Measurements from ENCODE around the gene EGLN3. TPM values are rescaled to one million over a fixed set of nuclear protein-coding genes. Genes with fewer than 3 reads are reported as not detected.
"Not testable (repeated sequence)": the region's sequence is repeated elsewhere in the genome, so short reads cannot be mapped to it uniquely, and the experiment has no call there.

The EGLN3 gene
- total and polyA plus RNA-seq, 2 donors from 2014 or later, result 19.6 to 22.5 TPM

DNA sequence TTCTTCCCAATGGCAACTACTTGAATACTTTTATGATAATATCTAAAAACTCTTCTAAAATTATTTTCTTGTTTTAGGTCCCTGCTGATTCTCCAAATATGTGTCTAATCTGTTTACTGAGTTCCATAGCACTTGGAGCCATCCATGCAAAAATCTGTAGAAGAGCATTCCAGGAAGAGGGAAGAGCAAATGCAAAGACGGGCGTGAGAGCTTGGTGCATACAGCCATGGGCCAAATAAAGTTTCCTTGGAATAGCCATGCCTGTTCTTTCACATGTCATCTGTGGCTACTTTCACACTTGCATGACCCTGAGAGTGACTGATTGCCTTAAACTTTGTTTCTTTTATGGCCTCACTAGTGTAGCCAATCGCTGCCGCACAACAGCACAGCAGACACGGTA is 13.0 kb upstream of the EGLN3 start:
- no peak for DNase-seq
- Histone ChIP-seq H3K36me3 (ENCODE audit: control insufficient read depth in 2 of 3, insufficient read depth in 3 of 3, low read length in 3 of 3) (no peaks in the 10 kb centered on the region), H3K4me3 (ENCODE audit: low read length in 3 of 3) (no peak overlapping the region), H3K9me3 (ENCODE audit: control insufficient read depth in 2 of 3, insufficient read depth in 1 of 3, low read length in 3 of 3) (no peaks in the 10 kb centered on the region), H3K27me3 (ENCODE audit: control insufficient read depth, insufficient read depth, low read length) (no peaks in the 10 kb centered on the region), H3K27ac (ENCODE audit: low read depth in 2 of 2, low read length in 2 of 2) (no peak overlapping the region), H3K4me1 (ENCODE audit: control insufficient read depth in 2 of 3, insufficient read depth in 2 of 3, low read depth in 1 of 3, low read length in 3 of 3) (no peaks in the 10 kb centered on the region), H3K9ac (ENCODE audit: low read length in 3 of 3) (no peak overlapping the region)
- FAIRE-seq, result no peak
- TF ChIP-seq, protein P1, sequence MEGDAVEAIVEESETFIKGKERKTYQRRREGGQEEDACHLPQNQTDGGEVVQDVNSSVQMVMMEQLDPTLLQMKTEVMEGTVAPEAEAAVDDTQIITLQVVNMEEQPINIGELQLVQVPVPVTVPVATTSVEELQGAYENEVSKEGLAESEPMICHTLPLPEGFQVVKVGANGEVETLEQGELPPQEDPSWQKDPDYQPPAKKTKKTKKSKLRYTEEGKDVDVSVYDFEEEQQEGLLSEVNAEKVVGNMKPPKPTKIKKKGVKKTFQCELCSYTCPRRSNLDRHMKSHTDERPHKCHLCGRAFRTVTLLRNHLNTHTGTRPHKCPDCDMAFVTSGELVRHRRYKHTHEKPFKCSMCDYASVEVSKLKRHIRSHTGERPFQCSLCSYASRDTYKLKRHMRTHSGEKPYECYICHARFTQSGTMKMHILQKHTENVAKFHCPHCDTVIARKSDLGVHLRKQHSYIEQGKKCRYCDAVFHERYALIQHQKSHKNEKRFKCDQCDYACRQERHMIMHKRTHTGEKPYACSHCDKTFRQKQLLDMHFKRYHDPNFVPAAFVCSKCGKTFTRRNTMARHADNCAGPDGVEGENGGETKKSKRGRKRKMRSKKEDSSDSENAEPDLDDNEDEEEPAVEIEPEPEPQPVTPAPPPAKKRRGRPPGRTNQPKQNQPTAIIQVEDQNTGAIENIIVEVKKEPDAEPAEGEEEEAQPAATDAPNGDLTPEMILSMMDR (IDR thresholded peaks at IDR 0.05; ENCODE audit: borderline replicate concordance, extremely low read depth, insufficient read depth), result no peak
- intact Hi-C loops (cut with DNase I), result no loop called here

GRCh38 chr14:33962466-33962865 is 11.6 kb upstream of the EGLN3 start:
- H3K4me3 ChIP-seq (ENCODE audit: low read length in 3 of 3); H3K36me3 ChIP-seq (ENCODE audit: control insufficient read depth in 2 of 3, insufficient read depth in 3 of 3, low read length in 3 of 3); H3K27ac ChIP-seq (ENCODE audit: low read depth in 2 of 2, low read length in 2 of 2); H3K27me3 ChIP-seq (ENCODE audit: control insufficient read depth, insufficient read depth, low read length); H3K9ac ChIP-seq (ENCODE audit: low read length in 3 of 3); FAIRE-seq; H3K9me3 ChIP-seq (ENCODE audit: control insufficient read depth in 2 of 3, insufficient read depth in 1 of 3, low read length in 3 of 3); intact Hi-C loops (cut with DNase I); H3K4me1 ChIP-seq (ENCODE audit: control insufficient read depth in 2 of 3, insufficient read depth in 2 of 3, low read depth in 1 of 3, low read length in 3 of 3); DNase-seq: not testable (repeated sequence)

- Histone ChIP-seq H3K9me3 (ENCODE audit: control insufficient read depth in 2 of 3, insufficient read depth in 1 of 3, low read length in 3 of 3) (no peaks in the 10 kb centered on the region), H3K9ac (ENCODE audit: low read length in 3 of 3) (no peak overlapping the region), H3K27ac (ENCODE audit: low read depth in 2 of 2, low read length in 2 of 2) (no peak overlapping the region), H3K27me3 (ENCODE audit: control insufficient read depth, insufficient read depth, low read length) (no peaks in the 10 kb centered on the region), H3K4me3 (ENCODE audit: low read length in 3 of 3) (no peak overlapping the region), H3K4me1 (ENCODE audit: control insufficient read depth in 2 of 3, insufficient read depth in 2 of 3, low read depth in 1 of 3, low read length in 3 of 3) (no peaks in the 10 kb centered on the region), H3K36me3 (ENCODE audit: control insufficient read depth in 2 of 3, insufficient read depth in 3 of 3, low read length in 3 of 3) (no peaks in the 10 kb centered on the region)
- DNase-seq (no peak), FAIRE-seq (no peak)
- TF ChIP-seq, protein P1 (IDR thresholded peaks at IDR 0.05; ENCODE audit: borderline replicate concordance, extremely low read depth, insufficient read depth), result no peak
- intact Hi-C loops (cut with DNase I), result no loop called here
Measured at GRCh38 chr14:33962016-33962415, 11.1 kb upstream of the EGLN3 start.

DNA sequence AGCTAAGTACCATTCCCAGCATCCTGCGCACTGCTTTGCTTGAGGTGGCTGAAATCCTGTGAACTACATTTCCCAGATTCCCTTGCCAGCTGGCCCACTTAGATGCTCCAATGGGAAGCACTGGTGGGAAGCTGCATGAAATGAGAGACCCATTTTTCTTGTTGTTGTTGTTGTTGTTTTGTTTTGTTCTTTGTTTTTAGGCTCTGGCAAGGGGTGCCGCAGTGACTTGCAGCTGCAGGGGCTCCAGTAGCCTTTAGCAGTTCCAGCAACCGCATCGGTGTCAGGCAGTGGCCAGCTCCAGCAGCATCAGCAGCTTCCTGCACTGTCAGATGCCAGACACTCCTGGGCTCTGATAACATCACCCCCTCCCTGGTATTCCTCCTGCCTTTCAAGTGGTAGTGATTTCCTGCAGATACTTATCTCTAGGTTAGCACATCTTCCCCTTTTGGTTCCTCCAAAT is 8.8 kb upstream of the EGLN3 start:
- no peak overlapping the region for H3K4me3 ChIP-seq (ENCODE audit: low read length in 3 of 3)
- H3K4me1 ChIP-seq (ENCODE audit: control insufficient read depth in 2 of 3, insufficient read depth in 2 of 3, low read depth in 1 of 3, low read length in 3 of 3), result no peaks in the 10 kb centered on the region
- no peak for DNase-seq
- TF ChIP-seq, protein P1 (IDR thresholded peaks at IDR 0.05; ENCODE audit: borderline replicate concordance, extremely low read depth, insufficient read depth), result no peak
- intact Hi-C loops (cut with DNase I), result no loop called here
- no peaks in the 10 kb centered on the region for H3K27me3 ChIP-seq (ENCODE audit: control insufficient read depth, insufficient read depth, low read length)
- H3K9ac ChIP-seq (ENCODE audit: low read length in 3 of 3), result no peak overlapping the region
- no peaks in the 10 kb centered on the region for H3K36me3 ChIP-seq (ENCODE audit: control insufficient read depth in 2 of 3, insufficient read depth in 3 of 3, low read length in 3 of 3)
- no peak overlapping the region for H3K27ac ChIP-seq (ENCODE audit: low read depth in 2 of 2, low read length in 2 of 2)
- H3K9me3 ChIP-seq (ENCODE audit: control insufficient read depth in 2 of 3, insufficient read depth in 1 of 3, low read length in 3 of 3), result no peaks in the 10 kb centered on the region
- no peak for FAIRE-seq
